NK-92 (cell line): ENCODE results near the gene C1QL4.
"Not testable (repeated sequence)": the region's sequence is repeated elsewhere in the genome, so short reads cannot be mapped to it uniquely, and the experiment has no call there.

Source experiments
- DNase-seq: peaks from one replicate; lab custom pipeline; 2025; ENCODE audit not compliant: unreplicated experiment; lab: John Stamatoyannopoulos, UW

The C1QL4 gene

DNA sequence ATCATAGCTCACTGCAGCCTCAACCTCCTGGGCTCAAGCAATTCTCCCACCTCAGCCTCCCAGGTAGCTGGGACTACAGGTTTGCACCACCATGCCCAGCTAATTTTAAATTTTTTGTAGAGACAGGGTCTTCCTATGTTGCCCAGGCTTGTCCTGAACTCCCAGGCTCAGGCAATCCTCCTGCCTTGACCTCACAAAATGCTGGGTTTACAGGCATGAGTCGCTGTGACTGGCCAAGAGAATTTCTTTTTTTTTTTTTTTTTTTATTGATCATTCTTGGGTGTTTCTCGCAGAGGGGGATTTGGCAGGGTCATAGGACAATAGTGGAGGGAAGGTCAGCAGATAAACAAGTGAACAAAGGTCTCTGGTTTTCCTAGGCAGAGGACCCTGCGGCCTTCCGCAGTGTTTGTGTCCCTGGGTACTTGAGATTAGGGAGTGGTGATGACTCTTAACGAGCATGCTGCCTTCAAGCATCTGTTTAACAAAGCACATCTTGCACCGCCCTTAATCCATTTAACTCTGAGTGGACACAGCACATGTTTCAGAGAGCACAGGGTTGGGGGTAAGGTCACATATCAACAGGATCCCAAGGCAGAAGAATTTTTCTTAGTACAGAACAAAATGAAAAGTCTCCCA lies 54.1 kb downstream of the C1QL4 start:
- DNase-seq: not testable (repeated sequence)
